IMR-90 (cell line): ENCODE data around the gene ZDHHC7.

Source experiments
- CTCF ChIP-seq: conservative IDR thresholded peaks from 2 replicates; pipeline ENCODE4 v1.5.1; 2012; ENCODE audit warnings: mild to moderate bottlenecking, low read depth, low read length, improper control_type of control experiment
- MAFK ChIP-seq: IDR thresholded peaks from 2 replicates; pipeline ENCODE4 v1.6.1; 2012; ENCODE audit warnings: low read depth, low read length, improper control_type of control experiment
- POLR2A ChIP-seq: IDR thresholded peaks from 2 replicates; pipeline ENCODE4 v1.6.1; 2012; ENCODE audit warnings: mild to moderate bottlenecking, low read depth, low read length
- RAD21 ChIP-seq: IDR thresholded peaks from 2 replicates; pipeline ENCODE4 v1.6.1; 2012; ENCODE audit warnings: low read length, improper control_type of control experiment

- TF ChIP-seq POLR2A = no peak
- no peak for TF ChIP-seq CTCF
- TF ChIP-seq RAD21 = no peak
- no peak for TF ChIP-seq MAFK
These were observed 82.5 kb downstream of the ZDHHC7 start for GRCh38 chr16:84928679-84929420.
